Small intestine (tissue), 7 donors: Measurements from ENCODE around the gene WDR53. TPM values are rescaled to one million over a fixed set of nuclear protein-coding genes. Genes with fewer than 3 reads are reported as not detected.
A peak's percentile ranks its signal among the peaks of the same experiment; 100 is the strongest.
"Not testable (repeated sequence)": the region's sequence is repeated elsewhere in the genome, so short reads cannot be mapped to it uniquely, and the experiment has no call there.

Experiments used
- DNase-seq, 2 donors: peaks; one replicate each; pipeline versions ENCODE4 v3.0.0 to v3.0.0-alpha.2; 2013
- FAIRE-seq: peaks from 2 replicates; lab custom pipeline; 2012; peaks lifted over from hg19 to GRCh38; lab: Jason Lieb, UNC
- H3K27ac ChIP-seq, 3 donors: one replicate each; pipeline ENCODE4 v1.5.1; 2013; ENCODE audit warnings: low read length in 2 of 3, mild to moderate bottlenecking in 2 of 3, control low read depth in 1 of 3, inconsistent platforms in 1 of 3, low read depth in 1 of 3, moderate library complexity in 1 of 3
- H3K27me3 ChIP-seq, 3 donors: one replicate each; pipeline ENCODE4 v1.6.1; 2013; ENCODE audit warnings: low read length in 3 of 3, inconsistent platforms in 1 of 3; ENCODE audit not compliant: control insufficient read depth in 3 of 3, insufficient read depth in 3 of 3
- H3K36me3 ChIP-seq, 3 donors: one replicate each; pipeline ENCODE4 v1.6.1; 2013; ENCODE audit warnings: low read length in 3 of 3, inconsistent platforms in 1 of 3, low read depth in 1 of 3, mild to moderate bottlenecking in 1 of 3, moderate library complexity in 1 of 3; ENCODE audit not compliant: control insufficient read depth in 3 of 3, insufficient read depth in 2 of 3
- H3K4me1 ChIP-seq, 3 donors: one replicate each; pipeline ENCODE4 v1.6.1; 2013; ENCODE audit warnings: low read length in 2 of 3, inconsistent platforms in 1 of 3, low read depth in 1 of 3, mild to moderate bottlenecking in 1 of 3, moderate library complexity in 1 of 3; ENCODE audit not compliant: control insufficient read depth in 3 of 3, insufficient read depth in 2 of 3
- H3K4me3 ChIP-seq, 3 donors: one replicate each; pipeline ENCODE4 v1.5.1; 2013; ENCODE audit warnings: low read length in 3 of 3, control low read depth in 1 of 3, inconsistent platforms in 1 of 3, low read depth in 1 of 3, mild to moderate bottlenecking in 1 of 3, moderate library complexity in 1 of 3
- H3K9me3 ChIP-seq, 2 donors: one replicate each; pipeline ENCODE4 v1.6.1; 2013; ENCODE audit warnings: low read depth in 1 of 2, low read length in 1 of 2; ENCODE audit not compliant: control insufficient read depth in 2 of 2, insufficient read depth in 1 of 2
- WGBS, 3 donors: extraction: QIAGEN DNeasy Blood & Tissue Kit; methylation state at CpG; one replicate each; pipeline ENCODE4 v1.1.7; 2013; 5-methylcytosine and 5-hydroxymethylcytosine counted together
- polyA plus RNA-seq, 4 donors: library from polyadenylated mRNA; stranded (reverse) in 3 of 4; unstranded in 1 of 4; fragments of 200-250 nt in 3 of 4; fragments of 120-200 nt in 1 of 4; gene quantifications; one replicate each; pipeline versions ENCODE4 v1.2.1 to v1.2.3, GENCODE V29; 2013
- donor health status: healthy with polysubstance abuse.
- donor health status: control.
- donor health status: control.
- donor health status: Bipolar disorder and iron deficiency.
- donor health status: healthy.

WDR53 gene
- polyA plus RNA-seq, 4 donors: 5.4 to 9.8 (median 8.1) TPM

GRCh38 chr3:196511646-196512425 lies 56.5 kb downstream of the WDR53 start:
- H3K36me3 ChIP-seq, H3K27me3 ChIP-seq, H3K27ac ChIP-seq, FAIRE-seq, H3K4me3 ChIP-seq, DNase-seq, H3K4me1 ChIP-seq: not testable (repeated sequence)
- 82 to 89% (median 87%) methylated on average over 13 to 15 of the region's 15 CpGs for WGBS, 3 donors
- H3K9me3 ChIP-seq: peaks cover 0 to 17% of the 10 kb centered on the region in 2 donors

GRCh38 chr3:196511108-196511507 lies 57.2 kb downstream of the WDR53 start:
- H3K9me3 ChIP-seq: peaks cover 0 to 18% of the 10 kb centered on the region in 2 donors
- H3K4me3 ChIP-seq, H3K4me1 ChIP-seq, DNase-seq, H3K36me3 ChIP-seq, FAIRE-seq, H3K27me3 ChIP-seq, H3K27ac ChIP-seq: not testable (repeated sequence)
- 94 to 96% (median 95%) methylated on average over 1 of the region's 1 CpG for WGBS, 3 donors

- WGBS, 3 donors: 85 to 88% (median 88%) methylated on average over 8 of the region's 8 CpGs
- H3K4me3 ChIP-seq: no peak overlapping the region
- H3K27ac ChIP-seq: no peak overlapping the region
- peaks cover 0 to 16% of the 10 kb centered on the region in 2 donors for H3K9me3 ChIP-seq
- peaks cover 0 to 6% (median 0%) of the 10 kb centered on the region in 3 donors for H3K36me3 ChIP-seq
- no peaks in the 10 kb centered on the region for H3K4me1 ChIP-seq
- no peaks in the 10 kb centered on the region for H3K27me3 ChIP-seq
- FAIRE-seq: no peak
- no peak for DNase-seq
Measured at GRCh38 chr3:196506687-196507086, 61.7 kb downstream of the WDR53 start.

GRCh38 chr3:196504556-196504955 lies 63.8 kb downstream of the WDR53 start:
- H3K27ac ChIP-seq: peak overlapping the region in 1 of 3 donors; percentile 88
- FAIRE-seq: no peak
- WGBS, 3 donors: 94 to 96% (median 96%) methylated on average over 6 of the region's 6 CpGs

More at GRCh38 chr3:196504556-196504955, 63.8 kb downstream of the WDR53 start:
- Histone ChIP-seq H3K27me3 (no peaks in the 10 kb centered on the region), H3K36me3 (peaks cover 0 to 6% (median 0%) of the 10 kb centered on the region in 3 donors), H3K9me3 (peaks cover 0 to 16% of the 10 kb centered on the region in 2 donors), H3K4me3 (no peak overlapping the region), H3K4me1 (peaks cover 0 to 4% (median 3%) of the 10 kb centered on the region in 3 donors)
- no peak for DNase-seq

Other genes with a start within 250 kb of the WDR53 start
- gene TM4SF19, start 230.2 kb downstream of the WDR53 start, polyA plus RNA-seq: under 1 TPM in 1 of 4 donors, not detected in 3; 0.06 TPM
- gene UBXN7, start 136.1 kb downstream of the WDR53 start, polyA plus RNA-seq: 10 to 100 TPM in 1 of 4 donors, 1 to 10 TPM in 3; 2.4 to 27.8 (median 5.7) TPM
- gene RNF168, start 64.8 kb downstream of the WDR53 start, polyA plus RNA-seq: 10 to 100 TPM in 1 of 4 donors, 1 to 10 TPM in 3; 2.4 to 11.9 (median 6.0) TPM
- not detected for gene SMCO1, start 53.2 kb downstream of the WDR53 start, polyA plus RNA-seq
- gene FBXO45, start 106 bp upstream of the WDR53 start, polyA plus RNA-seq: 10 to 100 TPM in 1 of 4 donors, 1 to 10 TPM in 3; 3.2 to 11.1 (median 6.6) TPM
- gene NRROS, start 71.1 kb upstream of the WDR53 start, polyA plus RNA-seq: 1 to 10 TPM in 2 of 4 donors, under 1 TPM in 1, not detected in 1; 0.54 to 4.1 (median 1.5) TPM
- gene CEP19, start 143.7 kb upstream of the WDR53 start, polyA plus RNA-seq: 1 to 10 TPM in 1 of 4 donors, under 1 TPM in 2, not detected in 1; 0.22 to 1.6 (median 0.75) TPM
- gene PIGX, start 143.8 kb upstream of the WDR53 start, polyA plus RNA-seq: 10 to 100 TPM; 11.9 to 26.6 (median 13.2) TPM
- 10 to 100 TPM; 22.9 to 41.9 (median 24.5) TPM for gene PAK2, start 171.3 kb upstream of the WDR53 start, polyA plus RNA-seq